OCI-LY7 (cell line): ENCODE measurements around the gene NBPF26. TPM values are rescaled to one million over a fixed set of nuclear protein-coding genes. Genes with fewer than 3 reads are reported as not detected.
A peak's percentile ranks its signal among the peaks of the same experiment; 100 is the strongest.
"Not testable (repeated sequence)": the region's sequence is repeated elsewhere in the genome, so short reads cannot be mapped to it uniquely, and the experiment has no call there.

Experiments
- Bru-seq: library from RNA; stranded (reverse); fragments of 400-500 nt; gene quantifications from one replicate; lab custom pipeline; 2021; lab: Mats Ljungman, UMichigan
- BruChase-seq, 2 experiments: library from RNA; stranded (reverse); fragments of 400-500 nt; gene quantifications; one replicate each; lab custom pipeline; 2021; lab: Mats Ljungman, UMichigan
- BruUV-seq: library from RNA; stranded (reverse); fragments of 400-500 nt; replicated peaks from 2 replicates; lab custom pipeline; 2021; lab: Mats Ljungman, UMichigan
- CTCF ChIA-PET: fragments of 300-600 bp; sonication (Branson Sonifier 250); formaldehyde crosslinking; loops from one replicate; lab custom pipeline; 2022; ENCODE audit warnings: antibody characterized with exemption; ENCODE audit not compliant: unreplicated experiment; lab: Charles Lee
- POLR2A ChIA-PET: fragments of 300-600 bp; sonication (Branson Sonifier 250); formaldehyde crosslinking; loops from one replicate; lab custom pipeline; 2022; ENCODE audit warnings: antibody characterized with exemption; lab: Charles Lee
- DNase-seq: peaks from one replicate; pipeline ENCODE4 v3.0.0-alpha.2; 2015; ENCODE audit warnings: low spot score
- H2AFZ ChIP-seq: fragments of 200-600 bp; sonication (generic), shearing (Covaris generic); 2 replicates; pipeline ENCODE4 v1.6.1; 2014; ENCODE audit warnings: mild to moderate bottlenecking, antibody characterized with exemption, low read length, moderate library complexity
- H3K27ac ChIP-seq: fragments of 200-600 bp; sonication (generic); 2 replicates; pipeline ENCODE4 v1.5.1; 2014; ENCODE audit warnings: mixed run types, low read depth, mild to moderate bottlenecking, moderate library complexity, low read length, inconsistent platforms; ENCODE audit not compliant: poor library complexity, severe bottlenecking
- H3K36me3 ChIP-seq: fragments of 200-600 bp; sonication (generic); 2 replicates; pipeline ENCODE4 v1.6.1; 2014; ENCODE audit warnings: mild to moderate bottlenecking, antibody characterized with exemption, low read length, moderate library complexity, mixed read lengths; ENCODE audit not compliant: insufficient read depth
- H3K4me1 ChIP-seq: fragments of 200-600 bp; sonication (generic); 2 replicates; pipeline ENCODE4 v1.5.1; 2014; ENCODE audit warnings: mild to moderate bottlenecking, low read length; ENCODE audit not compliant: insufficient read depth, poor library complexity, severe bottlenecking
- H3K4me2 ChIP-seq: fragments of 200-600 bp; sonication (generic); 2 replicates; pipeline ENCODE4 v1.6.1; 2014; ENCODE audit warnings: mild to moderate bottlenecking, low read length
- H3K4me3 ChIP-seq: fragments of 200-600 bp; sonication (generic); 2 replicates; pipeline ENCODE4 v1.5.1; 2014; ENCODE audit warnings: mild to moderate bottlenecking, low read depth, low read length; ENCODE audit not compliant: poor library complexity, severe bottlenecking
- H3K79me2 ChIP-seq: fragments of 200-600 bp; sonication (generic); 2 replicates; pipeline ENCODE4 v1.6.1; 2016; ENCODE audit warnings: low read depth, mild to moderate bottlenecking, low read length, moderate library complexity, mixed read lengths; ENCODE audit not compliant: insufficient read depth
- H3K9me2 ChIP-seq: fragments of 200-600 bp; sonication (generic); 2 replicates; pipeline ENCODE4 v1.6.1; 2016; ENCODE audit warnings: mild to moderate bottlenecking, low read length, mixed read lengths; ENCODE audit not compliant: insufficient read depth
- H3K9me3 ChIP-seq: fragments of 200-600 bp; sonication (generic); 2 replicates; pipeline ENCODE4 v1.6.1; 2014; ENCODE audit warnings: mild to moderate bottlenecking, mixed run types, low read length, mixed read lengths
- H4K20me1 ChIP-seq: fragments of 200-600 bp; sonication (generic); 2 replicates; pipeline ENCODE4 v1.6.1; 2014; ENCODE audit warnings: mild to moderate bottlenecking, antibody characterized with exemption, low read length, moderate library complexity, mixed read lengths; ENCODE audit not compliant: insufficient read depth
- intact Hi-C: fragments of 100-400 bp; cut with micrococcal nuclease; formaldehyde crosslinking; loops from one replicate; pipeline ENCODE4 v1.10.0; 2022; ENCODE audit not compliant: unreplicated experiment
- long read RNA-seq: library from polyadenylated mRNA; stranded (forward); transcript quantifications from one replicate; pipeline ENCODE4 v2.0.0, GENCODE V29; 2022
- total RNA-seq, 2 experiments: library from RNA; depleted of rRNA in 1 of 2; stranded (reverse); fragments of >200 nt in 1 of 2; shearing (Covaris generic) in 1 of 2; gene quantifications; 2 replicates each; pipeline ENCODE4 v1.2.3, GENCODE V29; 2014 to 2022

The NBPF26 gene
- total RNA-seq (2014; rRNA removed; shearing (Covaris generic)): 24.7 and 28.7 TPM in 2 replicates
- 24.2 and 26.7 TPM in 2 replicates for total RNA-seq (2022)
- percentile 59 among the genes with signal in this experiment for Bru-seq, nascent RNA
- percentile 47 among the genes with signal in this experiment for BruChase-seq, experiment 1, labeled RNA remaining after a 6-hour chase
- BruChase-seq, experiment 2, labeled RNA remaining after a 2-hour chase: percentile 51 among the genes with signal in this experiment
- long read RNA-seq, partial matches to known transcripts: 2 of 6 reads
- long read RNA-seq, other reads (novel, unspliced or antisense): 4 of 6 reads

GRCh38 chr1:120723715-120724402, at the start of gene NBPF26:
Gene NBPF26, plus strand, starts transcription at chr1:120723945.
- H3K27ac ChIP-seq, intact Hi-C loops, BruUV-seq, H3K36me3 ChIP-seq, CTCF ChIA-PET, H3K9me2 ChIP-seq, H3K79me2 ChIP-seq, H4K20me1 ChIP-seq, POLR2A ChIA-PET, H3K9me3 ChIP-seq, H3K4me1 ChIP-seq: not testable (repeated sequence)
- peak; percentile 50 for DNase-seq
- Histone ChIP-seq H2AFZ (peak within 1 kb of the TSS; percentile 60; the same call in 1 of the 2 replicates), H3K4me2 (peak within 1 kb of the TSS; percentile 78), H3K4me3 (peak within 1 kb of the TSS; percentile 72)

GRCh38 chr1:120680106-120680819, 43.5 kb upstream of the NBPF26 start:
- H3K4me1 ChIP-seq, H3K36me3 ChIP-seq, H4K20me1 ChIP-seq, H3K27ac ChIP-seq, H3K9me3 ChIP-seq, H3K79me2 ChIP-seq, DNase-seq, POLR2A ChIA-PET, H3K9me2 ChIP-seq, H2AFZ ChIP-seq, H3K4me3 ChIP-seq, CTCF ChIA-PET, BruUV-seq, intact Hi-C loops, H3K4me2 ChIP-seq: not testable (repeated sequence)

GRCh38 chr1:120680938-120681337, 42.8 kb upstream of the NBPF26 start:
- H3K79me2 ChIP-seq, CTCF ChIA-PET, H3K9me3 ChIP-seq, BruUV-seq, DNase-seq, H2AFZ ChIP-seq, intact Hi-C loops, H3K9me2 ChIP-seq, H3K4me1 ChIP-seq, H3K4me3 ChIP-seq, H3K27ac ChIP-seq, POLR2A ChIA-PET, H3K4me2 ChIP-seq, H4K20me1 ChIP-seq, H3K36me3 ChIP-seq: not testable (repeated sequence)

GRCh38 chr1:120684397-120684796, 39.3 kb upstream of the NBPF26 start:
- H3K9me3 ChIP-seq, H4K20me1 ChIP-seq, H3K36me3 ChIP-seq, H3K4me3 ChIP-seq, H3K4me1 ChIP-seq, H3K79me2 ChIP-seq, H3K4me2 ChIP-seq, H2AFZ ChIP-seq, DNase-seq, CTCF ChIA-PET, POLR2A ChIA-PET, H3K9me2 ChIP-seq, H3K27ac ChIP-seq, BruUV-seq, intact Hi-C loops: not testable (repeated sequence)

GRCh38 chr1:120685622-120686021, 38.1 kb upstream of the NBPF26 start:
- H3K36me3 ChIP-seq, POLR2A ChIA-PET, H3K9me2 ChIP-seq, intact Hi-C loops, H3K9me3 ChIP-seq, H3K4me2 ChIP-seq, BruUV-seq, H3K4me3 ChIP-seq, H4K20me1 ChIP-seq, DNase-seq, H3K79me2 ChIP-seq, CTCF ChIA-PET, H2AFZ ChIP-seq, H3K27ac ChIP-seq, H3K4me1 ChIP-seq: not testable (repeated sequence)

- POLR2A ChIA-PET, H3K4me1 ChIP-seq, H3K9me2 ChIP-seq, H4K20me1 ChIP-seq, BruUV-seq, H3K79me2 ChIP-seq, intact Hi-C loops, H3K4me3 ChIP-seq, DNase-seq, H3K36me3 ChIP-seq, CTCF ChIA-PET, H3K27ac ChIP-seq, H2AFZ ChIP-seq, H3K4me2 ChIP-seq, H3K9me3 ChIP-seq: not testable (repeated sequence)
These were observed 36.5 kb upstream of the NBPF26 start for GRCh38 chr1:120687250-120687649.
